ENCODE measurements around the gene TNS3. TPM values are rescaled to one million over a fixed set of nuclear protein-coding genes. Genes with fewer than 3 reads are reported as not detected.

Gene TNS3
- total RNA-seq, 1 donor from 2014 or later = 41.2 TPM

- TF ChIP-seq, protein P1, sequence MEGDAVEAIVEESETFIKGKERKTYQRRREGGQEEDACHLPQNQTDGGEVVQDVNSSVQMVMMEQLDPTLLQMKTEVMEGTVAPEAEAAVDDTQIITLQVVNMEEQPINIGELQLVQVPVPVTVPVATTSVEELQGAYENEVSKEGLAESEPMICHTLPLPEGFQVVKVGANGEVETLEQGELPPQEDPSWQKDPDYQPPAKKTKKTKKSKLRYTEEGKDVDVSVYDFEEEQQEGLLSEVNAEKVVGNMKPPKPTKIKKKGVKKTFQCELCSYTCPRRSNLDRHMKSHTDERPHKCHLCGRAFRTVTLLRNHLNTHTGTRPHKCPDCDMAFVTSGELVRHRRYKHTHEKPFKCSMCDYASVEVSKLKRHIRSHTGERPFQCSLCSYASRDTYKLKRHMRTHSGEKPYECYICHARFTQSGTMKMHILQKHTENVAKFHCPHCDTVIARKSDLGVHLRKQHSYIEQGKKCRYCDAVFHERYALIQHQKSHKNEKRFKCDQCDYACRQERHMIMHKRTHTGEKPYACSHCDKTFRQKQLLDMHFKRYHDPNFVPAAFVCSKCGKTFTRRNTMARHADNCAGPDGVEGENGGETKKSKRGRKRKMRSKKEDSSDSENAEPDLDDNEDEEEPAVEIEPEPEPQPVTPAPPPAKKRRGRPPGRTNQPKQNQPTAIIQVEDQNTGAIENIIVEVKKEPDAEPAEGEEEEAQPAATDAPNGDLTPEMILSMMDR (IDR thresholded peaks at IDR 0.05; ENCODE audit: insufficient read depth, low read length, poor library complexity, severe bottlenecking) = no peak
Measured at GRCh38 chr7:47407136-47407535, 174.8 kb downstream of the TNS3 start.

GRCh38 chr7:47406801-47407129 is 175.1 kb downstream of the TNS3 start:
- TF ChIP-seq, protein P1 (IDR thresholded peaks at IDR 0.05; ENCODE audit: insufficient read depth, low read length, poor library complexity, severe bottlenecking) = no peak
- H3K27me3 ChIP-seq (ENCODE audit: control insufficient read depth, insufficient read depth, low read length) = no peaks in the 10 kb centered on the region
- no peak for DNase-seq (ENCODE audit: low read depth)

More at GRCh38 chr7:47407136-47407535, 174.8 kb downstream of the TNS3 start:
- Histone ChIP-seq H3K27me3 (ENCODE audit: control insufficient read depth, insufficient read depth, low read length) (no peaks in the 10 kb centered on the region), H3K36me3 (ENCODE audit: control insufficient read depth, insufficient read depth, low read length) (no peaks in the 10 kb centered on the region), H3K4me3 (ENCODE audit: low read depth, low read length) (no peak overlapping the region)
- no peak for DNase-seq (ENCODE audit: low read depth)

GRCh38 chr7:47405921-47406800 is 175.8 kb downstream of the TNS3 start:
- Histone ChIP-seq H3K36me3 (ENCODE audit: control insufficient read depth, insufficient read depth, low read length) (no peaks in the 10 kb centered on the region), H3K27me3 (ENCODE audit: control insufficient read depth, insufficient read depth, low read length) (no peaks in the 10 kb centered on the region), H3K4me3 (ENCODE audit: low read depth, low read length) (no peak overlapping the region)
- TF ChIP-seq, protein P1 (IDR thresholded peaks at IDR 0.05; ENCODE audit: insufficient read depth, low read length, poor library complexity, severe bottlenecking) = no peak
- no peak for DNase-seq (ENCODE audit: low read depth)

More at GRCh38 chr7:47406801-47407129, 175.1 kb downstream of the TNS3 start:
- Histone ChIP-seq H3K4me3 (ENCODE audit: low read depth, low read length) (no peak overlapping the region), H3K36me3 (ENCODE audit: control insufficient read depth, insufficient read depth, low read length) (no peaks in the 10 kb centered on the region)

- no peaks in the 10 kb centered on the region for H3K36me3 ChIP-seq (ENCODE audit: control insufficient read depth, insufficient read depth, low read length)
- no peaks in the 10 kb centered on the region for H3K27me3 ChIP-seq (ENCODE audit: control insufficient read depth, insufficient read depth, low read length)
- H3K4me3 ChIP-seq (ENCODE audit: low read depth, low read length) = no peak overlapping the region
- TF ChIP-seq, protein P1 (IDR thresholded peaks at IDR 0.05; ENCODE audit: insufficient read depth, low read length, poor library complexity, severe bottlenecking) = no peak
- no peak for DNase-seq (ENCODE audit: low read depth)
Measured at GRCh38 chr7:47405286-47405904, 176.5 kb downstream of the TNS3 start.

DNA sequence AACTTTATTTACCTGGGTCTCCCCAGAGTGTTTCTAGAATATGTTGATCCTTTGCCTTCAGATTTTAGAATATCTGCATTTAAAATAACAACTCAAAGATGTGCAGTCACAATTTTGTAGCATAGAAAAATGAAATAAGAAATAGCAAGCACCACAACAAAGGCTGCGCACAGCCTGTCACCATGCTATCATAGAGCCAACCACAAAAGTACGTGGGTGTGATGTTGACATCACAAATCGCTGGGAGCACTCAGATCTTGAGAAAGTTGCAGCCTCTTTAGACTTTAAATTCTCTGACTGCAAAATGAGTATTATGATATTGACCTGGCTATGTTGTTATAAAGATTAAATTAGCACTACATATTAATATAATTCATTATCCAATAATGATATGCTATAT is 177.9 kb downstream of the TNS3 start:
- no peak overlapping the region for H3K4me3 ChIP-seq (ENCODE audit: low read depth, low read length)
- no peaks in the 10 kb centered on the region for H3K27me3 ChIP-seq (ENCODE audit: control insufficient read depth, insufficient read depth, low read length)
- TF ChIP-seq, protein P1 (IDR thresholded peaks at IDR 0.05; ENCODE audit: insufficient read depth, low read length, poor library complexity, severe bottlenecking) = no peak
- H3K36me3 ChIP-seq (ENCODE audit: control insufficient read depth, insufficient read depth, low read length) = peaks cover 1% of the 10 kb centered on the region
- DNase-seq (ENCODE audit: low read depth) = no peak
